Activated naive CD4-positive, alpha-beta T cell (primary cell): ENCODE results near the gene MYL4.
"Not testable (repeated sequence)": the region's sequence is repeated elsewhere in the genome, so short reads cannot be mapped to it uniquely, and the experiment has no call there.

Source experiments
- DNase-seq, 4 experiments: peaks; one replicate each; lab custom pipeline; 2025; lab: John Stamatoyannopoulos, UW

MYL4 gene

DNA sequence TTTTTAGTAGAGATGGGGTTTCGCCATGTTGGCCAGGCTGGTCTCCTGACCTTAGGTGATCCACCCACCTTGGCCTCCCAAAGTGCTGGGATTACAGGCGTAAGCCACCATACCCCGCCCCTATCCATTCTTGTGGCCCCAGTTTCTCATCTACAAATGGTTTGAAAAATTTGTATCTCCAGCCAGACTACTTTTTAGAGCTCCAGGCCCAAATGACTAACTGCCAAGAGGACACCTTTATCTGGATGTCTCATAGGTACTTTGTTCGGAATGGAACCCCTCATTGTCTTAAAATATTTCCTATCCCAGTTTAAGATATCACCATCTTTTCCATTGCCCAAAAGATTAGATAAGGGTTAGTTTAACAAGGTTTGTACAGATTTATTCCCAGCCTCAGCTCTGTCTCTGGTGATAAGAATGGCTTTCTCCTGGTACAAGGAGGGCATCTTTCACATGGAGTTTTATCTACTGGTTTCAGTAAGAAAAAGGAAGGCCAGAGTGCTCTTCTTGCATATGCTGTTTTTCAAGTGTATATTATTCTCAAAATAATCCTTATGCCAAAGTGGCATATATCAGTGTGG lies 15.1 kb upstream of the MYL4 start:
- DNase-seq = no peak

DNA sequence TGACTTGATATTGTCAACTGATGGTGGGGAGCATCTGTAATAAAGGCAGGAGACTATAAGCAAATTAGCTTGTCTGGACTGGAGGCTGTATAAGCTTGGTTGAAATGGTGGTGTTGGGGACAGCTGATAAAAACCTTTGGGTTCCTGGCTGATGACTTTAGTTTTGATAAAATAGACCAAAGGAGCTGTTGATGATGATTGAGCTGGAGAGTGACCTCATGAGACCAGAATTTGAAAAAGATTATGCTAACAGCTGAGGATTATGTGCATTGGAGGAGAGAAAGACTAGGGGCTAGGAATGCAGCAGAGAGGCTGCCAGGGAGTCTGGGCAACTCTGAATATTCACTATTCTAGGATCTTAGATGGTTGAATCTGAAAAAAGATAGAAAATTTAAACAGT lies 11.3 kb upstream of the MYL4 start:
- no peak for DNase-seq

DNA sequence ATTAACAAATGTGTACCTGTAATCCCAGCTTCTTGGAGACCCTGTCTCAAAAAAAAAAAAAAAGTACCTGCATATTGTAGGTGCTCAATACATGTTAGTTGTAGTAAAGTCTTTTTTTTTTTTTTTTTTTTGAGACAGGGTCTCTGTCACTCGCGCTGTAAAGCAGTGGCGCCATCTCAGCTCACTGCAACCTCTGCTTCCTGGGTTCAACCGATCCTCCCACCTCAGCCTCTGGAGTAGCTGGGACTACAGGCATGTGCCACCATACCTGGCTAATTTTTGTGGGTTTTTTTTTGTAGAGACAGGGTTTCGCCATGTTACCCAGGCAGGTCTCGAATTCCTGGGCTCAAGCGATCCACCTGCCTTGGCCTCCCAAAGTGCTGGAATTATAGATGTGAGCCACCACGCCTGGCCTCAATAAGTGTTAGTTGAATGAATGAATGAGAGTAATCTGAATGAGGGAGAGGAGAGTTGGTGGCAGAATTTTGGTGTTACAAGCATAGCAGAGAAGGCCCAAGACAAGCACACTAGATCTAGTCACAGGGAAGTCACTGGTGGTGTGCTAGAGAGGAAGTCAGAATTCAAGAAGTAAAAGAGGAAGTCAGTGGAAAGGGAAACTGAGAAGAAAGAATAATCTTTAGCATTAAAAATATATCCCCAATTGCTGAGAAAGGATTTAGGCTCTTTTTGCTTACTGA lies 9.4 kb upstream of the MYL4 start:
- no peak for DNase-seq

DNA sequence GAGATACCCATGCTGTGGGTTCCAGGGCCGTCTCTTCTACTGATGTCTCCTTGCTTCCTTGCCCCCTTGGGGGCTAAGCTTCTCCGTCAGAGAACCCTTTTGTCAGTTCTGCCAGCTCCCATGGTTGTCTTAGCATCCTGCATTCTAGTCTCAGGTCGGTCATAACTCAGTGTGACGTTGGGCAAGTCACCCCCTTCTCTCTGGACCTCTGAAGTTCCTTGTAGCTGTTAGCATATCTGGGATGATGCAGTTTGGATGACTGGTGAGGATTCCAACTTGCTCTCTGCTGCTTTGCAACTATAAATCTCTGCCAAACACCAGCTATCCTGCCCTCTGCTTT lies 8.9 kb upstream of the MYL4 start:
- DNase-seq = no peak

DNA sequence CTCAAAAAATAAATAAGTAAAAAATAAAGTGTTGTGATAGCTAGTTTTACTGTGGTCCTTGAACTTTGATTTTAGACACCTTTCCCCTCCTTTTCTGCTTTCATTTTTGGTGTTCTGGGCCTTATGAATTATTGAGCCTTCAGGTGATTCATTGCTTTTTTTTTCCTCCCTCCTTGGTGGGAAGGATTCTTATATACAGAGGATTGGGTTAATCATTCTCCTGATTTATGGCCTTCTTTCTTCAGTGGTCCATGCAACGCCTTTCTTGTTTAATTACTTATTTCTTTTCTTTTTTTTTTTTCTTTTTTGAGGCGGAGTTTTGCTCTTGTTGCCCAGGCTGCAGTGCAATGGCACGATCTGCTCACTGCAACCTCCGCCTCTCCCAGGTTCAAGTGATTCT lies 8.0 kb upstream of the MYL4 start:
- no peak for DNase-seq

DNA sequence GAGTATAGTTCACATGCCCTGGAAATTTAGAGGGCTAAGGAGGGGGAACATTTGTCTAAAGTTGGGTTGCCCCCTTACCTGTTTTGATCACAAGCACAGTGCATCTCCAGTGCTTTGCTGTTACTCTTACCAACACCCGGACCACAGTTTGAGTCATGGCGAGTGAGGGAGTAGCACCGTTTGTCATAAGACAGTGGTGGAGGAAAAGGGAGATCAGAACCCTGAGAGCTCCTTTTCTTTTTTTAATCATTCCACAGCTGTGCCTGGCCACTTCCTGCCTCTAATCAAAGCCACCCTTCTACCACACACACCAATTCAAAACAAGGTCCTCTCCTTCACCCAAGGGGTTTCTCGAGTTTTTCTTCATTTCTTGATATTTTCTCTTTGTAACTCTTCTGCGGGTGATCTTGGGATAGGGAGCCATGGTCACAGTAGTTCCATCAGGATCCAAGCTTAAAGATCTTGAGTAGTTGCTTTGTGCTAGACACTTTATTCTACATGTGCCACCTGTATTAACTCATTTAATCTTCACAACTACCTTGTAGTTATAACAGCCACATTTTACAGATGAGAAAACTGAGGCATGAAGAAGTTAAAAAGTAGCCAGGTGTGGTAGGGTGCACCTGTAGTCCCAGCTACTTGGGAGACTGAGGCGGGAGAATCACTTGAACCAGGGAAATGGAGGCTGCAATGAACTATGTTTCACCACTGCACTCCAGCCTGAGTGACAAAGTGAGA lies 5.0 kb upstream of the MYL4 start:
- peak in 1 of 4 experiments; percentile 5 for DNase-seq

DNA sequence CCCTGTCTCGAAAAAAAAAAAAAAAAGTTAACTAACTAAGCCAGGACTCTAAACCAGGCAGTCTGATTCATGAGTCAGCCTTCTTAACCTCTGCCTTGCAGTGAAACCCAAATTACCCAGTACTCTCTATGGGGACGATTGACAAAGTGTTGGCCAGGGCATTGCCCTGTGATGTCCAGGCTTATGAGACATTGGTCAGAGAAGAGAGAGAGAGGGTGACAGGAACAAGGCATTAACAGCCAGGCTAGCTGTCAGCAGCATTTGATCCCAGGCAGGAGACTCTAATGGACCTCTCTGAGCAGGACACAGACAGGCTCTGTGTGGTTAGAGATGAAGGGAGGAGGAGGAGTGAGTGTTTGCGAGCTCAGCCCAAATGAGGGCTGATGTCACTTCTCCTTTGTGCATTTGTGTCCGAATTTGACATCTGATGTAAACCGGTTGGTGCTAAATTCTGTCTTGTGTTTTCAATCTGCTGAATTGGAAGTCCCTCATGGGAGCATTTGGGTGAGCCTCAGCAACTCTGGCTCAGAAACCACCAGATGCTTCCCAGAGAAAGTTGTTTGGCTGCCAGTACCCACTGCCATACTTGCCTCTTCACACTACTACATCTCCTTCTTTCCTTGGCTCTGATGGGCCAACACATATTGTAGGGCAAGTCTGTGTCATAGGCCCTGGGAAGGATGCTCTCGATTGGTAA lies 4.3 kb upstream of the MYL4 start:
- DNase-seq = no peak

DNA sequence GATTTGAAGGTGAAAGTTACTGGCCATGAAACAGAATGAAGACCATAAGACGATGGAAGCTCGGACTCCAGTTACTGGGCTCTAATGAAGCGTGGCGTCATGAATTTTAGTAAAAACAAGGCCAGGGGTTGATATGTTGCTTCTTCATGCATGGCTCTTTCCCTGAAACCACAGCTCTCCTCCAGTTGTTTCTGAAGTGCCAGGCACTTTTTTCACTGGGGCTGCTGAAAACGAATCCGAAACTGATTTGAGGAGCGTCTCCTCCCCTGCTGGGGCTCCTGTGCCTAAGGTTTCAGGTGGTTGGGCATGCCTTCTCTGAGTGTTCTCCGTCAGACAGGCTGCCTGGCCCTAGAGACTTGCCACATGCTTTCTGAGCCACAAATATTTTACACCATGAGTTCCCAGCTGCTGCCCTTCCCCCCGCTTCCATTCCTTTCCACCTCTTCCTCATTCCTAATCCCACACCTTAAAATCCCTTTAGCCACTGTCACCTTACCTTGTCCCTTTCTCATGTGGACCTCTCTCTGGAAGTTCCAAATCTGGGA lies 3.7 kb upstream of the MYL4 start:
- peak in 1 of 4 experiments; percentile 45 for DNase-seq

DNA sequence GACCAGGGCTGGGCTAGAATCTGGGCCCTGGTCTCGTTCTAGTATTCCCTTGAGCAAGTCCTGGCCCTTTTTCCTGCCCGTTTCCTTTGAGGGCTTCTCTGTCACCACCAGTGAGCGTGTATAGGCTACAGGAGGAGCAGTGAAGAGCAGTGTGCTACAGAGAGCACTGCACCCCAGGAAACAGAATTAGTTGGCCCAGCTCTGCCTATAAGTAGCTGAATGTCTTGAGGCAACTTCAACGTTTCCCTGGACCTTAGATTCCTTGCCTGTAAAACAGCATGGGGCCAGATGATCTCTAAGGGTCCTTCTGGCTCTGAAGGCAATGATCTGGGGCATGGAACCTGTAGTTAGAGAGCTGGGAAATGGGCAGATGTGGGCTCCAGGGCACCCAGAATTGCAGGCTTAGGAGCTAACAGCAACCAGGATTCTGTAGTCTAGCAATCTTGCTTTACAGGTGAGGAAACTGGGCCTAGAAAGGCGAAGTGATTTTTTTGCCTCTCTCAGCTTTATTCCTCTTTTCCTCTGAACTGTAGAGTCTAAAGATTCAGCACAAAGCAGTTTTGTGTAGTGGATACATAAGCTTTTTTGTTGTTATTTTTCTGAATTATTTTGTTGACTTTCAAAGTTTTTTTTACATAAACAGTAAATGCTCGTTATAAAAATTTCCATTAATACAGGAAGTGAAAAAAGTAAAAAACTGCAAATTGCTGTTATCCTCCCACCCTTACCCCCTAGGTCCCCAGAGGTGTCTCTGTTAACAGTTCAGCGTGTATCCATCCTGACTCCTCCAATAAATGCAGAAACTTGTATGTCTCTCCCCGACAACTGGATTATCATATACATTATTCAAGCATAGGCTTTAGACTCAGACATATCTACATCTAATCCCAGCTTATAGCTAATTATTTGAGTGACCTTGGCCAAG lies 1.7 kb upstream of the MYL4 start:
- no peak for DNase-seq

DNA sequence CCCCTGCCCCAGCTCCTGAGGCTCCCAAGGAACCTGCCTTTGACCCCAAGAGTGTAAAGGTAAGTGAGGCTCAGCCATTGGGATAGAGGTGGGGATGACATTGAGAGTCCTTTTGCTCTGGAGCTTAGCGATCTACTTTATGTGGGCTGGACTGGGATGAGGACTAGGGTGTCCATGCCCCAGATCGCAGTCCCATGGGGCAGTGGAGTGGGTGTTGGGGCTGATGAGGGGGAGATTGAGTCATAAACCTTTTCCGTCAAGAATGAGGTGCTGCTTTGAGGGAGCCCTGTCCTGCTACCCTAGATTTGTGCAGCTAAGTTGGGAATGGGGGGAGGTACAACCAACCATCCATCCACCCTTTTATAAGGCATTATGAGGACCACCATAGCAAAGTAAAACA lies 351 bp downstream of the MYL4 start:
- no peak for DNase-seq

DNA sequence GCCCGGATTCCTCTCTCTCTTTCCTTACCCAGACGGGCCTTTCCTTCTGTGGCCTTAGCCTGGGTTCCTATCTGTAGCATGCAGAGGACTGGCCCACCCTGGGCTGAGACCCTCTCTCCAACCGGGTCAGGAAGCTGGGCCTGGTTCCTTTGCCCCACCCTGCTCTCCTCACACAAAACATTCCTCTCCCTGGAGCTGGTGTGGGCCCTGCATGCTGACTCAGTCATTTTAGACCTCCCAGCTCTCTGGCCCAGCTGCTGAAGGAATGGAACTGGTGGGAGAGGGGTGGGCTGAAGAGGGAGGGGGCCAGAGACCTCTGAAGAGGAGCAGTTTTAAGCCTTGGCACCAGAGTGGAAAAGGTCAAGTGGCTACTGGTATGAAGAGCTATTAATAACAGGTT lies 957 bp downstream of the MYL4 start:
- DNase-seq = no peak

DNA sequence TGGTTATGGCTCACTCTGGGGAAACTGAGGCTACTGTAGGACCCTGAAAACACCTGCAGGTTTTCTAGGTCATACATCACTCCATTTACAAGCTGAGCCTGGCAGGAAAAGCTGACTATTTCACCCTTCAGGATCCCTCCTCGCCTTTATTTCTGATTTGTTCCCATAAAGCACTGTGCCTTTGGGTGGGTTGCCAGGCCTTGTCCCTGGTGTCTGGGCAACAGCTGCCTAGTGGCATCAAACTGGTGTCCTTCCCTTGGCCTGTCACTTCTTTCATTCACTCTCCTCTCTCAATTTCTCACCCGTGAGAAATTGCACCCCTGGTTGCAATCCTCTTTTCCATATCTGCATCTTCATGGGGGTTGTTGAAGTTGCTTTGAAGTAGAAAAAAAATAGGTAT lies 1.6 kb downstream of the MYL4 start:
- DNase-seq = no peak

DNA sequence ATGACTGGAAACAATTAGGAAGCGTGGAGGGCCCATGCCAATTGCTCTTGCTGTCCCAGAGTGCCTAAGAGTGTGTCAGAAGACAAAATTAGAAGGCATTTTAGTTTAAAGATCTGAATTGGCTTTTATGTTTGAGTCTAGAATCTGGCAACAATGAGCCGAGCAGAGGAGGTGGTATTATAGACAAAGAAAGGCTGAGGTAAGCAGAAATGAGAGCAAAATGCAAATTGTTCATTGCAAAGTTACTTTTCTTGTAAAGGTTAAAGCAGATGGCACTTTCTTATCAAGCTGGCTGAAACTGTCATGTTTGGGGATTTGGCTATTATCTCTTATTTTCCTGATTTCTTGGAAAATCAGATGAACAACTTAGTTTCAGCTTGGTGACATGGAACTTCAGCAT lies 3.3 kb downstream of the MYL4 start:
- no peak for DNase-seq

DNA sequence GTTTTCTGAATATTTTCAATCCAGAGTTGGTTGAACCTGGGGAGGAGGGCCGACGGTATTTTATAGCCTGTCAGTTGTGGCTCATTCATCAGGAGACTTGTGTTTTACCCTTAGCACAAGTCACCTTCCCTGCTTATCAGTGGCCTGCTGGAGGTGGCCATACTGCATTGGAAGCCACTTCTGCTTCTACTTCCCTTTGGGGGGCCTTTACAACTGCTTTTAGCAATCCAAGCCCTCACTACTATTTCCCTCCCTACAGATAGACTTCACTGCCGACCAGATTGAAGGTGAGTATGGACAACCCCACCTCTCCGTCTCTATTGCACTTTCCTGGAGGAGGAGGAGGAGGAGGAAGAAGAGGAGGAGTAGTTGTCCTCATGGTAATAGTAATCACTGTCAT lies 4.4 kb downstream of the MYL4 start:
- DNase-seq = no peak

DNA sequence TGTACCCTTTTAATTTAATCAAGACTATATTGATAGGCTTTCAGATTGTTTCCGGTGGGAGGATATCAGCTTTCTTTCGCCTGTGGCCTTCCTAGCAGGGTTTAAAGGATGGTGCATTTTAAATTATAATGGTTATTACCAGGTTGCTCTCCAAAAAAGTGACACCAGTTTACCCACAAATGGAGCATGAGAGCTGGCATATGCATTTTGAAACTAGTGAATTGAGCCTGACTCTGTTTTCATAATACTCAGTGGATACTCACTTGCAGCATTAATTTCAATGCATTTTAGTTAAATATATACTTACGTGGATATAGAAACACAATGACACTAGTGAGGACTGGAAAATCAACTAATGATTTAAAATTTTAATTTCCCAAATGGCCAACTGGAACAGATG lies 5.8 kb downstream of the MYL4 start:
- DNase-seq = no peak

DNA sequence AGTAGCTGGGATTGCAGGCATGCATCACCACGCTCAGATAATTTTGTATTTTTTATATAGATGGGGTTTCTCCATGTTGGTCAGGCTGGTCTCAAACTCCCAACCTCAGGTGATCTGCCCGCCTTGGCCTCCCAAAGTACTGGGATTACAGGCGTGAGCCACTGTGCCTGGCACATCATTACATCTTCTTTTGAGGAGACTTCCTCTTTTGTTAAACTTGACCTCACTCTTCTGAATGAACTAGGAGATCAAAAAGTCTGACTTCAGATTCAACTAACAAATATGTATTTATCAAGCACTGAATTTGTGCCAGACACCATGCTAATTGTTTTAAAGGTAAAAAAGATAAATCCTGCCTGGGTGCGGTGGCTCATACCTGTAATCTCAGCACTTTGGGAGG lies 7.7 kb downstream of the MYL4 start:
- DNase-seq = not testable (repeated sequence)

DNA sequence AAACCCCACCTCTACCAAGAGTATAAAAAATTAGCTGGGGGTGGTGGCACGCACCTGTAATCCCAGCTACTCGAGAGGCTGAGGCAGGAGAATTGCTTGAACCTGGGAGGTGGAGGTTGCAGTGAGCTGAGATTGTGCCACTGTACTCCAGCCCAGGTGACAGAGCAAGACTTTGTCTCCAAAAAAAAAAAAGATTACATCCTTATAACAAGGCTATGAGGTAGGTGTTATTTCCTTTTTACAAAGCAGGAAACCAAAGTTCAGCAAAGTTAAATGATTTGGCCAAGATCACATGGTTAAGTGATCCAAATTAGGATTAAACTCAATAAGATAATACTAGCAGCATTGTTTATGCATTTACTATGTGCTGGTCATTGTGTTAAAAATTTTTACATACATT lies 8.1 kb downstream of the MYL4 start:
- DNase-seq = not testable (repeated sequence)

DNA sequence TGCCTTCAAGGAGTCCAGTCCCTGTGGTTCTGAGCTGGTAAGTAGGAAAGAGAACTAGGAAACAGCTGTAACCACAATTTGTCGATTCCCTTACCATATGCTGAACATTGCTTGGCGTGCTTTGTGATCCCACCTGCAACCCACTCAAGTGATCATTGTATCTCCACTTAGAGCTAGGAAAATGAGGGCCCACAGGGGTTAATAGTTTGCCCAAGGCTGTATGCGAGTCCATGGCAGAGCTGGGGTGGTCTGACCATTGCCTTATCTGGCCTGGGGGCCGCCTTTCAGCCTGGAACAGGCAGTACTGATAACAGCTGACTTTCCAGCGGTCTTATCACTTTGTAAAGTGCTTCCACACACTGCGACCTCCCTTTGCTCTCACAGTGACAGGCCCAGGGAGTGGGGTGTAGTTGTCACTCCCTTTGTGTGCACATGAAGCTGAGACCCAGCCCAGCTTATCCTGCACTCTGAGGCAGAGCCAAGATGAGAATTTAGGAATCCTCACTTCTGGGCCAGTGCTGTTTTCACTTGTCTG lies 9.8 kb downstream of the MYL4 start:
- no peak for DNase-seq

DNA sequence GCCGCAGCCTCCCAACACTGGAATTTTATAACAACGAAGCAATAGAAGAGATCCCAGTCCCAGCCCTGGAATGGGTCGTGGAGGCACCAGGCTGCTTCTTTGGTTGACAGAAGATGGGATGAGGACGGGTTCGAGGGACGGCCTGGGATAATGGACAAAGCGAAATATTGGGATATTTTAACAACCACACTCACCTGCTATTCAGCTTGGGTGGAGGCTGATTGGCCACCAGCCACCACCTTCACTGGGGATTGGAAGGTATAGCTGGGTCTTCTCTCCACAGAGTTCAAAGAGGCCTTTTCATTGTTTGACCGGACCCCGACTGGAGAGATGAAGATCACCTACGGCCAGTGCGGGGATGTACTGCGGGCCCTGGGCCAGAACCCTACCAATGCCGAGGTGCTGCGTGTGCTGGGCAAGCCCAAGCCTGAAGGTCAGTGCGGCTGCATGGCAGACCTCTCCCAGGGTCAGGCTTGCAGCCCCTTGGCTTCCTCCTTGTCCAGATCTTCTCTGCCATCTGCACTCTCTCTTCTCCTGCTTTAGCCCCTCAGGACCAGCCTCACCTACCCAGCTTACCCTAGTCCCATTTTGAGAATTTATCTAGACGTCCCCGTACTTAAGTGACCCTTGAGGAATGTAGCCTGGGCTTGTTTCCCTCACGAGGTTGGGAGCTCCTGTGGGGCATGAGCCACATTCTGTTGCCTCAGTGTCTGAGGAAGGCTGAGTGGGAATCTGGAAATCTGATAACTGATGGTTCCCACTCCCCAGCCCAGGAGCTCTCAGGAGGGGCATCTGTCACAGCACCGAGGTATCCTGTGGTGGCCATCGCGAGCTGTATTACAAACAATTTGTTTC lies 10.7 kb downstream of the MYL4 start:
- DNase-seq = no peak

DNA sequence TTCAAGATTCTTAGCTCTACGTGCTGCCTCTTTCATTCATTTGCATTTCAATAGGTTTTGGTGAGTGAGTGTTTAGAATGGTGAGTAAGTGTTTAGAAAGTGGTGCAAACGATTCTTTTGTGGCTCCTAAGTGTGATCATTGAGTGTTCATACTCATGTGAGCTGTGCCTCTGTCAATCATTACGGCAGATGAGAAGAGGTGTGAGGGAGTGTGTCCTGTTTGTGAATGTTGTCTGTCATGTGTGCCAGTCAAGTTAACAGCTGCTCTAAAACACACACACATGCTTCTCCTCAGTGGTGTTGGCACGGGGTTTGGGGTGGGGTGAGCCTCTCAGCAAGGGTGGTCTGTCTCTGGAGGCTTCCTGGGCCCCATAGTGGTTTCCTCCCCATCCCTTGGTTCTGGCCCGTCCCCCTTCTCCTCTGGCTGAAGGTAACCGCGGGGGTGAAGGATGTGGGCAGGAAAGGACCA lies 11.4 kb downstream of the MYL4 start:
- no peak for DNase-seq
